Activated naive CD8-positive, alpha-beta T cell (primary cell): ENCODE measurements around the gene DNAL1.
"Not testable (repeated sequence)": the region's sequence is repeated elsewhere in the genome, so short reads cannot be mapped to it uniquely, and the experiment has no call there.

ENCODE experiments used
- H3K27ac Mint-ChIP-seq: one replicate; pipeline ENCODE4 v1.8.0; 2021; ENCODE audit warnings: mixed read lengths
- H3K27me3 Mint-ChIP-seq: one replicate; pipeline ENCODE4 v1.8.0; 2021; ENCODE audit warnings: mixed read lengths
- H3K36me3 Mint-ChIP-seq: one replicate; pipeline ENCODE4 v1.8.0; 2021; ENCODE audit warnings: mixed read lengths
- H3K4me1 Mint-ChIP-seq: one replicate; pipeline ENCODE4 v1.8.0; 2021; ENCODE audit warnings: low read depth, mixed read lengths
- H3K4me3 Mint-ChIP-seq: one replicate; pipeline ENCODE4 v1.8.0; 2021; ENCODE audit warnings: mild to moderate bottlenecking, mixed read lengths
- H3K9me3 Mint-ChIP-seq: one replicate; pipeline ENCODE4 v1.8.0; 2021; ENCODE audit warnings: low read depth, mixed read lengths

The DNAL1 gene

GRCh38 chr14:73665130-73665529 is 20.3 kb downstream of the DNAL1 start:
- H3K9me3 Mint-ChIP-seq: no peaks in the 10 kb centered on the region
- no peak overlapping the region for H3K27ac Mint-ChIP-seq
- H3K36me3 Mint-ChIP-seq: peaks cover 7% of the 10 kb centered on the region
- H3K27me3 Mint-ChIP-seq: no peaks in the 10 kb centered on the region
- no peaks in the 10 kb centered on the region for H3K4me1 Mint-ChIP-seq
- H3K4me3 Mint-ChIP-seq: no peak overlapping the region

GRCh38 chr14:73666583-73666982 is 21.8 kb downstream of the DNAL1 start:
- Mint-ChIP-seq H3K27me3 (no peaks in the 10 kb centered on the region), H3K27ac (no peak overlapping the region)

GRCh38 chr14:73667854-73668253 is 23.1 kb downstream of the DNAL1 start:
- Mint-ChIP-seq H3K9me3 (no peaks in the 10 kb centered on the region), H3K4me1 (no peaks in the 10 kb centered on the region), H3K27me3 (no peaks in the 10 kb centered on the region), H3K27ac (no peak overlapping the region), H3K36me3 (no peaks in the 10 kb centered on the region), H3K4me3 (no peak overlapping the region)

More at GRCh38 chr14:73666583-73666982, 21.8 kb downstream of the DNAL1 start:
- no peak overlapping the region for H3K4me3 Mint-ChIP-seq
- H3K36me3 Mint-ChIP-seq: peaks cover 4% of the 10 kb centered on the region
- no peaks in the 10 kb centered on the region for H3K4me1 Mint-ChIP-seq
- no peaks in the 10 kb centered on the region for H3K9me3 Mint-ChIP-seq

- no peaks in the 10 kb centered on the region for H3K4me1 Mint-ChIP-seq
- H3K27ac Mint-ChIP-seq: no peak overlapping the region
- no peak overlapping the region for H3K4me3 Mint-ChIP-seq
- H3K27me3 Mint-ChIP-seq: no peaks in the 10 kb centered on the region
- H3K36me3 Mint-ChIP-seq: no peaks in the 10 kb centered on the region
- no peaks in the 10 kb centered on the region for H3K9me3 Mint-ChIP-seq
Observed at GRCh38 chr14:73674986-73675385, 30.2 kb downstream of the DNAL1 start.

GRCh38 chr14:73678698-73679097 is 33.9 kb downstream of the DNAL1 start:
- Mint-ChIP-seq H3K4me3 (no peak overlapping the region), H3K36me3 (no peaks in the 10 kb centered on the region), H3K4me1 (no peaks in the 10 kb centered on the region), H3K27me3 (no peaks in the 10 kb centered on the region), H3K27ac (no peak overlapping the region), H3K9me3 (no peaks in the 10 kb centered on the region)

GRCh38 chr14:73680821-73681220 is 36.0 kb downstream of the DNAL1 start:
- H3K36me3 Mint-ChIP-seq: peaks cover 2% of the 10 kb centered on the region
- no peaks in the 10 kb centered on the region for H3K4me1 Mint-ChIP-seq
- H3K27me3 Mint-ChIP-seq: no peaks in the 10 kb centered on the region
- H3K4me3 Mint-ChIP-seq: no peak overlapping the region
- no peak overlapping the region for H3K27ac Mint-ChIP-seq
- H3K9me3 Mint-ChIP-seq: no peaks in the 10 kb centered on the region

- Mint-ChIP-seq H3K27ac (no peak overlapping the region), H3K36me3 (peaks cover 5% of the 10 kb centered on the region), H3K9me3 (no peaks in the 10 kb centered on the region), H3K4me3 (no peak overlapping the region), H3K27me3 (no peaks in the 10 kb centered on the region), H3K4me1 (no peaks in the 10 kb centered on the region)
Observed at GRCh38 chr14:73684627-73685026, 39.8 kb downstream of the DNAL1 start.

GRCh38 chr14:73685328-73685727 is 40.5 kb downstream of the DNAL1 start:
- Mint-ChIP-seq H3K9me3 (no peaks in the 10 kb centered on the region), H3K4me3 (no peak overlapping the region), H3K36me3 (peaks cover 5% of the 10 kb centered on the region), H3K4me1 (no peaks in the 10 kb centered on the region), H3K27me3 (no peaks in the 10 kb centered on the region), H3K27ac (no peak overlapping the region)

GRCh38 chr14:73686901-73687300 is 42.1 kb downstream of the DNAL1 start:
- no peak overlapping the region for H3K4me3 Mint-ChIP-seq
- no peak overlapping the region for H3K27ac Mint-ChIP-seq
- H3K4me1 Mint-ChIP-seq: no peaks in the 10 kb centered on the region
- H3K27me3 Mint-ChIP-seq: no peaks in the 10 kb centered on the region
- H3K36me3 Mint-ChIP-seq: peaks cover 5% of the 10 kb centered on the region
- no peaks in the 10 kb centered on the region for H3K9me3 Mint-ChIP-seq

GRCh38 chr14:73694083-73694482 is 49.3 kb downstream of the DNAL1 start:
- H3K27me3 Mint-ChIP-seq: no peaks in the 10 kb centered on the region
- peaks cover 15% of the 10 kb centered on the region for H3K4me1 Mint-ChIP-seq
- H3K36me3 Mint-ChIP-seq: peaks cover 15% of the 10 kb centered on the region
- H3K9me3 Mint-ChIP-seq: no peaks in the 10 kb centered on the region
- no peak overlapping the region for H3K4me3 Mint-ChIP-seq
- peak overlapping the region; percentile 7 for H3K27ac Mint-ChIP-seq

- Mint-ChIP-seq H3K36me3 (peaks cover 15% of the 10 kb centered on the region), H3K27me3 (no peaks in the 10 kb centered on the region)
Observed at GRCh38 chr14:73695082-73695481, 50.3 kb downstream of the DNAL1 start.

GRCh38 chr14:73695997-73696396 is 51.2 kb downstream of the DNAL1 start:
- peaks cover 15% of the 10 kb centered on the region for H3K36me3 Mint-ChIP-seq
- peaks cover 15% of the 10 kb centered on the region for H3K4me1 Mint-ChIP-seq
- no peaks in the 10 kb centered on the region for H3K27me3 Mint-ChIP-seq
- no peaks in the 10 kb centered on the region for H3K9me3 Mint-ChIP-seq
- H3K27ac Mint-ChIP-seq: peak overlapping the region; percentile 93
- peak overlapping the region; percentile 56 for H3K4me3 Mint-ChIP-seq

More at GRCh38 chr14:73695082-73695481, 50.3 kb downstream of the DNAL1 start:
- Mint-ChIP-seq H3K27ac (no peak overlapping the region), H3K4me3 (no peak overlapping the region), H3K9me3 (no peaks in the 10 kb centered on the region), H3K4me1 (peaks cover 15% of the 10 kb centered on the region)

- Mint-ChIP-seq H3K9me3 (no peaks in the 10 kb centered on the region), H3K27me3 (no peaks in the 10 kb centered on the region), H3K27ac (peak overlapping the region; percentile 93), H3K4me1 (peaks cover 15% of the 10 kb centered on the region), H3K36me3 (peaks cover 15% of the 10 kb centered on the region), H3K4me3 (peak overlapping the region; percentile 73)
Observed at GRCh38 chr14:73696466-73697400, 51.9 kb downstream of the DNAL1 start.

- no peaks in the 10 kb centered on the region for H3K9me3 Mint-ChIP-seq
- H3K4me3 Mint-ChIP-seq: no peak overlapping the region
- no peaks in the 10 kb centered on the region for H3K27me3 Mint-ChIP-seq
- peaks cover 9% of the 10 kb centered on the region for H3K36me3 Mint-ChIP-seq
- H3K4me1 Mint-ChIP-seq: peaks cover 15% of the 10 kb centered on the region
- H3K27ac Mint-ChIP-seq: no peak overlapping the region
Observed at GRCh38 chr14:73700325-73700724, 55.5 kb downstream of the DNAL1 start.

- H3K36me3 Mint-ChIP-seq, H3K27me3 Mint-ChIP-seq, H3K27ac Mint-ChIP-seq, H3K9me3 Mint-ChIP-seq, H3K4me3 Mint-ChIP-seq: not testable (repeated sequence)
- peaks cover 24% of the 10 kb centered on the region for H3K4me1 Mint-ChIP-seq
Observed at GRCh38 chr14:73708076-73708475, 63.3 kb downstream of the DNAL1 start.
